GM19463 (cell line): Measurements from ENCODE around the gene OGFOD3.

ENCODE experiments used
- ATAC-seq: cut with Tn5 transposase; IDR thresholded peaks from one replicate; pipeline ENCODE4 v1.9.1; 2021; ENCODE audit warnings: mild to moderate bottlenecking, moderate library complexity; ENCODE audit not compliant: unreplicated experiment

The OGFOD3 gene

GRCh38 chr17:82447876-82448275 lies 29.5 kb upstream of the OGFOD3 start:
- ATAC-seq = no peak

- ATAC-seq = no peak
Observed at GRCh38 chr17:82446649-82447048, 28.3 kb upstream of the OGFOD3 start.

GRCh38 chr17:82446124-82446523 lies 27.7 kb upstream of the OGFOD3 start:
- no peak for ATAC-seq

GRCh38 chr17:82445542-82445941 lies 27.2 kb upstream of the OGFOD3 start:
- no peak for ATAC-seq

GRCh38 chr17:82444941-82445521 lies 26.6 kb upstream of the OGFOD3 start:
- ATAC-seq = no peak

GRCh38 chr17:82444284-82444893 lies 26.0 kb upstream of the OGFOD3 start:
- ATAC-seq = no peak

GRCh38 chr17:82443465-82444283 lies 25.3 kb upstream of the OGFOD3 start:
- ATAC-seq = no peak

GRCh38 chr17:82442643-82443464 lies 24.5 kb upstream of the OGFOD3 start:
- ATAC-seq = no peak

- ATAC-seq = no peak
Observed at GRCh38 chr17:82441691-82442487, 23.5 kb upstream of the OGFOD3 start.

GRCh38 chr17:82440991-82441627 lies 22.7 kb upstream of the OGFOD3 start:
- ATAC-seq = no peak

- no peak for ATAC-seq
Observed at GRCh38 chr17:82440469-82440981, 22.1 kb upstream of the OGFOD3 start.

GRCh38 chr17:82439829-82440365 lies 21.5 kb upstream of the OGFOD3 start:
- no peak for ATAC-seq

GRCh38 chr17:82439194-82439828 lies 20.9 kb upstream of the OGFOD3 start:
- ATAC-seq = no peak

- ATAC-seq = no peak
Observed at GRCh38 chr17:82438401-82439193, 20.2 kb upstream of the OGFOD3 start.

GRCh38 chr17:82437325-82437668 lies 18.9 kb upstream of the OGFOD3 start:
- ATAC-seq = no peak

- no peak for ATAC-seq
Observed at GRCh38 chr17:82436601-82437324, 18.4 kb upstream of the OGFOD3 start.
